HCT116 (cell line): Measurements from ENCODE around the gene PHTF1.

Experiments
- CBX3 ChIP-seq: IDR thresholded peaks from 2 replicates; pipeline ENCODE4 v1.6.1; 2012; ENCODE audit warnings: low read depth
- FOSL1 ChIP-seq: IDR thresholded peaks from 2 replicates; pipeline ENCODE4 v1.6.1; 2012; ENCODE audit warnings: low read depth
- POLR2A ChIP-seq: IDR thresholded peaks from 2 replicates; pipeline ENCODE4 v1.7.0; 2011; ENCODE audit warnings: borderline replicate concordance; ENCODE audit not compliant: insufficient read depth, insufficient read length; ENCODE audit errors: extremely low read depth
- POLR2AphosphoS5 ChIP-seq: IDR thresholded peaks from 2 replicates; pipeline ENCODE4 v1.6.1; 2011; ENCODE audit warnings: mild to moderate bottlenecking, low read depth, low read length, moderate library complexity
- SP1 ChIP-seq: IDR thresholded peaks from 2 replicates; pipeline ENCODE4 v1.6.1; 2012; ENCODE audit warnings: low read depth
- TCF7L2 ChIP-seq: IDR thresholded peaks from 2 replicates; pipeline ENCODE4 v1.7.0; 2011; ENCODE audit warnings: borderline replicate concordance, inconsistent platforms; ENCODE audit not compliant: insufficient read depth, insufficient read length; ENCODE audit errors: extremely low read depth
- TF ChIP-seq, protein P1 (sequence below), 3 experiments: fragments of 200-600 bp in 1 of 3; sonication (generic) in 1 of 3; IDR thresholded peaks in 2 of 3; conservative IDR thresholded peaks in 1 of 3; 2 replicates each; pipeline ENCODE4 v1.5.1; 2012 to 2017; ENCODE audit warnings: low read depth in 2 of 3, low read length in 2 of 3, antibody characterized with exemption in 1 of 3, borderline replicate concordance in 1 of 3, control low read depth in 1 of 3, mild to moderate bottlenecking in 1 of 3, mixed read lengths in 1 of 3, mixed run types in 1 of 3, moderate library complexity in 1 of 3; ENCODE audit not compliant: insufficient read depth in 1 of 3
- TF ChIP-seq, protein P2 (sequence below): IDR thresholded peaks from 2 replicates; pipeline ENCODE4 v1.6.1; 2012
- TF ChIP-seq, protein P3 (sequence below): IDR thresholded peaks from 2 replicates; pipeline ENCODE4 v1.6.1; 2011; ENCODE audit warnings: mild to moderate bottlenecking, low read length, moderate library complexity; ENCODE audit not compliant: insufficient replicate concordance; ENCODE audit errors: extremely low read depth

DNA sequence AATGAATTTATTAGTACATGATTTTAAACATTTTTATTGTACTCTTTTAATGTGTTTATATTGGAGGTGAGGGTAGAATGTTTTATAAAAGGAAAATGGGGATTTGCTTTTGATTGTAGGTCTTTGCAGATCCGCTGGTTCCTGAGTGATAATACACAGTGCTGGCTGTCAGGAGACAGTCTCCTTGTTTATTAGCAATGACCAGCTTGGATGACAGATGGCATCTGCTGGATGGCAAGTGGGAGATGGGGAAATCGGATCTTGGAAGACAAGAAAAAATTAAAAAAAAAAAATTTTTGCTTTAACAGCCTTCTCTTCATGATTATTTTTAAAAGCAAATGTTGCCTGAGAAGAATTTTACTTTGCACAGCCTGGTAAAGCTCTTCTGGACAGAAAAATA, 4.4 kb upstream of the PHTF1 start:
- no peak for TF ChIP-seq POLR2A
- TF ChIP-seq, protein P1, sequence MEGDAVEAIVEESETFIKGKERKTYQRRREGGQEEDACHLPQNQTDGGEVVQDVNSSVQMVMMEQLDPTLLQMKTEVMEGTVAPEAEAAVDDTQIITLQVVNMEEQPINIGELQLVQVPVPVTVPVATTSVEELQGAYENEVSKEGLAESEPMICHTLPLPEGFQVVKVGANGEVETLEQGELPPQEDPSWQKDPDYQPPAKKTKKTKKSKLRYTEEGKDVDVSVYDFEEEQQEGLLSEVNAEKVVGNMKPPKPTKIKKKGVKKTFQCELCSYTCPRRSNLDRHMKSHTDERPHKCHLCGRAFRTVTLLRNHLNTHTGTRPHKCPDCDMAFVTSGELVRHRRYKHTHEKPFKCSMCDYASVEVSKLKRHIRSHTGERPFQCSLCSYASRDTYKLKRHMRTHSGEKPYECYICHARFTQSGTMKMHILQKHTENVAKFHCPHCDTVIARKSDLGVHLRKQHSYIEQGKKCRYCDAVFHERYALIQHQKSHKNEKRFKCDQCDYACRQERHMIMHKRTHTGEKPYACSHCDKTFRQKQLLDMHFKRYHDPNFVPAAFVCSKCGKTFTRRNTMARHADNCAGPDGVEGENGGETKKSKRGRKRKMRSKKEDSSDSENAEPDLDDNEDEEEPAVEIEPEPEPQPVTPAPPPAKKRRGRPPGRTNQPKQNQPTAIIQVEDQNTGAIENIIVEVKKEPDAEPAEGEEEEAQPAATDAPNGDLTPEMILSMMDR (IDR thresholded peaks at IDR 0.05 in 2 of 3, conservative IDR thresholded peaks at IDR 0.05 in 1 of 3; ENCODE audit: borderline replicate concordance in 1 of 3, insufficient read depth in 1 of 3, low read depth in 2 of 3, low read length in 2 of 3), result no peak
- no peak for TF ChIP-seq FOSL1
- TF ChIP-seq, protein P2, sequence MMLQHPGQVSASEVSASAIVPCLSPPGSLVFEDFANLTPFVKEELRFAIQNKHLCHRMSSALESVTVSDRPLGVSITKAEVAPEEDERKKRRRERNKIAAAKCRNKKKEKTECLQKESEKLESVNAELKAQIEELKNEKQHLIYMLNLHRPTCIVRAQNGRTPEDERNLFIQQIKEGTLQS, result no peak
- TF ChIP-seq TCF7L2, result no peak
- TF ChIP-seq POLR2AphosphoS5, result no peak
- TF ChIP-seq CBX3, result no peak
- TF ChIP-seq SP1, result no peak
- TF ChIP-seq, protein P3, sequence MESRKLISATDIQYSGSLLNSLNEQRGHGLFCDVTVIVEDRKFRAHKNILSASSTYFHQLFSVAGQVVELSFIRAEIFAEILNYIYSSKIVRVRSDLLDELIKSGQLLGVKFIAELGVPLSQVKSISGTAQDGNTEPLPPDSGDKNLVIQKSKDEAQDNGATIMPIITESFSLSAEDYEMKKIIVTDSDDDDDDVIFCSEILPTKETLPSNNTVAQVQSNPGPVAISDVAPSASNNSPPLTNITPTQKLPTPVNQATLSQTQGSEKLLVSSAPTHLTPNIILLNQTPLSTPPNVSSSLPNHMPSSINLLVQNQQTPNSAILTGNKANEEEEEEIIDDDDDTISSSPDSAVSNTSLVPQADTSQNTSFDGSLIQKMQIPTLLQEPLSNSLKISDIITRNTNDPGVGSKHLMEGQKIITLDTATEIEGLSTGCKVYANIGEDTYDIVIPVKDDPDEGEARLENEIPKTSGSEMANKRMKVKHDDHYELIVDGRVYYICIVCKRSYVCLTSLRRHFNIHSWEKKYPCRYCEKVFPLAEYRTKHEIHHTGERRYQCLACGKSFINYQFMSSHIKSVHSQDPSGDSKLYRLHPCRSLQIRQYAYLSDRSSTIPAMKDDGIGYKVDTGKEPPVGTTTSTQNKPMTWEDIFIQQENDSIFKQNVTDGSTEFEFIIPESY, result no peak
